SJCRH30 (cell line): ENCODE measurements around the gene TUBB4B. TPM values are rescaled to one million over a fixed set of nuclear protein-coding genes. Genes with fewer than 3 reads are reported as not detected.

Experiments
- DNase-seq, 2 experiments: peaks; one replicate each; pipeline ENCODE4 v3.0.0-alpha.2; 2015 to 2020
- H3K27ac ChIP-seq: fragments of 250-450 bp; sonication (Bioruptor Pico); 2 replicates; pipeline ENCODE4 v1.5.1; 2020; ENCODE audit warnings: mild to moderate bottlenecking, moderate library complexity
- H3K27me3 ChIP-seq: fragments of 250-450 bp; sonication (Bioruptor Pico); 2 replicates; pipeline ENCODE4 v1.5.1; 2020; ENCODE audit warnings: mild to moderate bottlenecking, moderate library complexity
- H3K36me3 ChIP-seq: fragments of 250-450 bp; sonication (Bioruptor Pico); 2 replicates; pipeline ENCODE4 v1.5.1; 2020; ENCODE audit warnings: mild to moderate bottlenecking, moderate library complexity
- H3K4me1 ChIP-seq: fragments of 250-450 bp; sonication (Bioruptor Pico); 2 replicates; pipeline ENCODE4 v1.5.1; 2020; ENCODE audit warnings: mild to moderate bottlenecking, moderate library complexity
- H3K4me3 ChIP-seq: fragments of 250-450 bp; sonication (Bioruptor Pico); 2 replicates; pipeline ENCODE4 v1.5.1; 2020; ENCODE audit warnings: mild to moderate bottlenecking, moderate library complexity
- H3K9me3 ChIP-seq: fragments of 250-450 bp; sonication (Bioruptor Pico); replicated peaks from 2 replicates; pipeline ENCODE4 v1.5.1; 2020; ENCODE audit warnings: mild to moderate bottlenecking, moderate library complexity
- total RNA-seq: library from RNA; depleted of rRNA; stranded (reverse); fragments of >200 nt; shearing (Covaris generic); gene quantifications from 2 replicates; pipeline ENCODE4 v1.2.3, GENCODE V29; 2014

TUBB4B gene
- total RNA-seq, 1 experiment from 2014 or later: 528 TPM

DNA sequence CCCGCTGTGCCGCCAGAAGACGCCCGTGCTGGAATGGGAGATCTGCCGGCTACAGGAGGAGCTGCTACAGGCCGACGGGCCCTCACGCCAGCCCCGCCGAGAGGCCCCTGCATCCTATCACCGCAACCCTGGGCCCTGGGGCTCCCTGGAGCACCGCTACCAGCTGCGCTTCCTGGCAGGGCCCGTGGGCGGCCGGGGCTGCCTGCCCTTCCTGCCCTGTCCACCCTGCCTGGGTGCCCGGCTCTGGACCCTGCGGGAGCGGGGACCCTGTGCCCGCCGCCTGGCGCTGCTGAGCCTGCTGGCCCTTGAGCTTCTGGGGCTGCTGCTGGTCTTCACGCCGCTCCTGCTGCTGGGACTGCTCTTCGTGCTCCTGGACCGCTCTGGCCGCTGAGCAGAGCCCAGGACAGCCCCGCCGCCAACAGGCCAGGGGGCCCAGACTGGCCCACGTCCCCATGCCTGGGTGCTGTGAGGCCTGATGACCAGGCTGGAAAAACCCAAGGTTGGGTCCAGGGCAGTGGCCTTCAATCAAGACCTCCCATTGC, 22.8 kb upstream of the TUBB4B start:
- H3K27me3 ChIP-seq: no peaks in the 10 kb centered on the region
- H3K27ac ChIP-seq: no peak overlapping the region
- DNase-seq: no peak

DNA sequence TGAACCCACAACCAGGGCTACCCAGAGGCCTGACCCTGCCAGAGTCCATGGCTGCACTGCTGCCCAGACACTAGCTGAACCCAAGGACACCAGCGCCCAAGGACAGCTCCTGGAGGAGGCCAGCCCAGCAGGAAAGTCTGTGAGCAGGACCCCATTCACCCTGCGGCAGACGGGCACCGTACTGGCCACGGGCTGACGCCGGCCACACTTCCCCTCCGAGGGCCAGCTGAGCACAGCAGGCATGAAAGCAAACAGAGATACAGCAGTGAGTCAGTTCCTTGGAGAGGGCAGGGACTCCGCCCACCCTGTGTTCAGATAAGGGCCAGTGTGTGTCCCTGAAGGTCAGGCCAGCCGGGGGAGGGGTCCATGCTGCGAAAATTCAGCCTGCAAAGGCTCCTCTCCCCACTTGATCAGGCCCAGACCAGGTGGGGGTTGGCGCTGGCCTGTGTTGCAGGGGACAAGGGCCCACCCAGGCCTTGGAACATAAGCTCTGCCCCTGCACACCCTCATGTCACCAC, 22.3 kb upstream of the TUBB4B start:
- Histone ChIP-seq H3K27me3 (no peaks in the 10 kb centered on the region), H3K4me3 (no peak overlapping the region), H3K9me3 (no peaks in the 10 kb centered on the region), H3K4me1 (peaks cover 8% of the 10 kb centered on the region; the same call in 1 of the 2 replicates), H3K27ac (no peak overlapping the region), H3K36me3 (peaks cover 15% of the 10 kb centered on the region; the same call in 1 of the 2 replicates)
- DNase-seq: no peak

More for the DNA sequence above, 22.8 kb upstream of the TUBB4B start:
- Histone ChIP-seq H3K36me3 (peaks cover 15% of the 10 kb centered on the region; the same call in 1 of the 2 replicates), H3K4me3 (no peak overlapping the region), H3K9me3 (no peaks in the 10 kb centered on the region), H3K4me1 (peaks cover 8% of the 10 kb centered on the region; the same call in 1 of the 2 replicates)

GRCh38 chr9:137219757-137220316, 21.2 kb upstream of the TUBB4B start:
- no peak overlapping the region for H3K27ac ChIP-seq
- no peak for DNase-seq
- no peaks in the 10 kb centered on the region for H3K9me3 ChIP-seq
- H3K4me3 ChIP-seq: no peak overlapping the region
- H3K4me1 ChIP-seq: peaks cover 18% of the 10 kb centered on the region
- H3K36me3 ChIP-seq: peaks cover 5% of the 10 kb centered on the region; the same call in 1 of the 2 replicates
- H3K27me3 ChIP-seq: no peaks in the 10 kb centered on the region

DNA sequence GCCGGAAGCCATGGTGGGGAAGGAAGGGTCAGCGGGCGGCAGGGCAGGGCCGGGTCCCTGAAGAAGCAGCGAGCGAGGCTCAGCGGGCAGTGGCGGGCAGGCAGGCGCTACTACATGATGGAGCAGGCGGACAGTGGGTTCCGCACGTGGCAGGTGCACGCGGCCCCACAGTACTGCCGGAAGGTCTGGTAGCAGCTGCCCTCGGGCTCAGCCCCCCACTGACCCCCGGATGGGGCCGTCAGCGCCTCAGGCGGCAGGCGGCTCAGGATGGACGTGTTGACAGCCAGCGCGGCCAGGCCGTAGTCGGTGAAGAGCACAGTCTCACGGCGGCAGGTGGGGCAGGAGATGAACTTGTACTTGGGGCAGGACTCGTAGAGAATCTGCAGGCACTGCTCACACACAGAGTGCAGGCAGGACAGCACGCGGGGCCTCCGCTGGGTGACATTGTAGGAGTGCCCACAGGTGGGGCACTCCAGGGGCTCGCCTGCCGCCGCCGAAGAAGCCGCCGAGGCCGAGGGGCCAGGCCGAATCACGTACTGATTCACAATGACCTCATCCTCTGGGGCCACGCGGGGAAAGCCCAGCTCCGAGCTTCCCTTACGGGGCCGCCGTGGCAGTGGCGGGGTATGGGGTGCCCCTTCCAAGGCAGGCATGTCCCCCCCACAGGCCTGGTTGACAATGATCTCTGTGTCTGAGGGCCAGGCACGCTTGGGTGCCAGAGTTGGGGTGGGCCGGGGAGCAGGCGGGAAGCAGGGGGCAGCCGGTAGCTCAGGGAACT, 20.6 kb upstream of the TUBB4B start:
- H3K9me3 ChIP-seq: no peaks in the 10 kb centered on the region
- H3K27me3 ChIP-seq: no peaks in the 10 kb centered on the region
- H3K4me3 ChIP-seq: no peak overlapping the region
- H3K27ac ChIP-seq: no peak overlapping the region
- H3K36me3 ChIP-seq: 0 out of 2 replicates have a peak, but pooled peaks cover 4% of the 10 kb centered on the region
- peak; percentile 53 to 54 for DNase-seq
- peaks cover 23% of the 10 kb centered on the region for H3K4me1 ChIP-seq

- H3K27ac ChIP-seq: no peak overlapping the region
- H3K27me3 ChIP-seq: no peaks in the 10 kb centered on the region
- no peaks in the 10 kb centered on the region for H3K9me3 ChIP-seq
- no peak for DNase-seq
- H3K4me3 ChIP-seq: no peak overlapping the region
- H3K36me3 ChIP-seq: 0 out of 2 replicates have a peak, but pooled peaks cover 4% of the 10 kb centered on the region
- peaks cover 29% of the 10 kb centered on the region for H3K4me1 ChIP-seq
These were observed 20.0 kb upstream of the TUBB4B start for GRCh38 chr9:137221095-137221505.

DNA sequence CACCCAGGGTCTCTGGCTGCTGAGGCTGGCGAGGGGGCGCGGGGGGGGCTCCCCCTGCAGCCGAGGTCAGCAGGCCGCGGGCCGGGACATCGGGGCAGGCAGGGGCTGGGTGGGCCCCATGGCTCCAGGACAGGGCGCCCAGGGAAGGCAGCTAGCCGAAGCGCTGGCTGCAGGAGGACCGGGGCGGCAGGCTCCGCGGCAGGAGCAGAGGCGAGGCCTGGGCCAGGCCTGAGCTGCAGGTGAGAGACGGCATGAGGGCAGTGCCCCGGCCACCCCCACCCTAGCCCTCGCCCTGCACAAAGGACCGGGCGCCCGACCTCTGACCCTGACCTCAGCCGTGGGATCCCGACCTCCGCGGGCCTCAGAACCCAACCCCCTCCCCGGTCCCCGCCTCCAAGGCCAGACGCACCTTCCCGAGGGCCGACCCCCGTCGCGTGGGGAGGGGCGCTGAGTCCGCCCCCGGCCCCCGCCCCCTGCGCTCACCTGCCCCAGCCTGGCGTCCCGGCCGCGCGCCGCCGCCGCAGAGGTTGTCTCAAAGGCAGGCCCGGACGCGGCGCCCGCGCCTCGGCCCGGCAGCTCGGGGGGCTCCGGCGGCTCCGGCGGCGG, 19.5 kb upstream of the TUBB4B start:
- H3K27me3 ChIP-seq: no peaks in the 10 kb centered on the region
- peaks cover 34% of the 10 kb centered on the region for H3K4me1 ChIP-seq
- H3K27ac ChIP-seq: no peak overlapping the region
- H3K9me3 ChIP-seq: no peaks in the 10 kb centered on the region
- no peaks in the 10 kb centered on the region for H3K36me3 ChIP-seq
- H3K4me3 ChIP-seq: no peak overlapping the region
- DNase-seq: no peak

DNA sequence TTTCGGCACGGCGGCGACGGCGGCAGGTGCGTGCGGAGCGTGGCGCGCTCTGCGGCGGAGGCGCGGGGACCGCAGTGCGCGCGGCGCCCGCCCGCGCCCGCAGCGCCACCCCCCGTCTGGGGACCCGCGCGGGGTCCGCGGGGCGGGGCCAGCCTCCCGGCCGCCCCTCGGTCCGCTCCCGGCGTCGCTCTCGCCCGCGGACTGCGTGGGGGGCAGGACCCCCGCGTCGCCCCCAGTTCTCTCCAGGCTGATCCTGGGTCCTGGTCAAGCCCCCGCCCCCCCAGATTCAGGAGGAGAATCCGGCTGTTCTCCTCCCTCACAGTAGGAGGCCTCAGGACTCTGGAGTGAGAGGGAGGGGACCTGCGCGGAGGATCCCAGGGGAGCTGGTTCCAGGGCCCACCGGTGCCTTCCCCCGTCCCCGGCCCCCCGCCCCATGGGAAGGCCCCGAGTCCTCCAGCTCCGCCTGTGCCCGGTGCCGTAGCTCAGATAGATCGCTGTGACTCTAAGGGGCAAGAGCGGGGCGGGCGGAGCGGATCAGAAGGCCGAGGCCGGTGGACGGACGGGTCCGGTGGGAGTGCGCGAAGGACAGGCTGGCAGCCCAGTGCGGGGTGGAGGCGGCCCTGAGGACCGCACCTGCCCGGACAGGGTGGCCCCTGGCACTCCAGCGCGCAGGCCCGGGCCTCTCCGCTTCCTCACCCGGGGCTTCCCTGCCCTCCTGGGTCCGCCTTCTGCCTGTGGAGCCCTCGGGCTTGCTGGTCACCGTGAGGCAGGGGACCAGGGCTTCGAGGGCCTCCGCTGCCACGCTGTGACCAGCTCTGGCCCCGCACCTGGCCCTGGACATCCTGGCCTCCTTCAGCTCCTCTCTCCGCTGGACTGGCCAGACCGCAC, 18.7 kb upstream of the TUBB4B start, which contains the start of gene RNF208:
Gene RNF208 (minus strand): TSS at position 51 of the 888 bp plus-strand sequence. CDS start 1,028 bp downstream, outside the sequence.
- Histone ChIP-seq H3K27me3 (no peaks in the 10 kb centered on the region), H3K27ac (no peak within 1 kb of the TSS), H3K4me3 (peak within 1 kb of the TSS; percentile 72), H3K9me3 (no peaks in the 10 kb centered on the region), H3K4me1 (peaks cover 42% of the 10 kb centered on the region), H3K36me3 (no peaks in the 10 kb centered on the region)
- DNase-seq: no peak

- Histone ChIP-seq H3K27ac (peak overlapping the region; percentile 44; the same call in 1 of the 2 replicates), H3K36me3 (no peaks in the 10 kb centered on the region), H3K4me3 (peak overlapping the region; percentile 72), H3K9me3 (no peaks in the 10 kb centered on the region), H3K27me3 (peaks cover 2% of the 10 kb centered on the region), H3K4me1 (peaks cover 42% of the 10 kb centered on the region)
- peak; percentile 99 for DNase-seq
These were observed 17.8 kb upstream of the TUBB4B start for GRCh38 chr9:137223078-137223970.

DNA sequence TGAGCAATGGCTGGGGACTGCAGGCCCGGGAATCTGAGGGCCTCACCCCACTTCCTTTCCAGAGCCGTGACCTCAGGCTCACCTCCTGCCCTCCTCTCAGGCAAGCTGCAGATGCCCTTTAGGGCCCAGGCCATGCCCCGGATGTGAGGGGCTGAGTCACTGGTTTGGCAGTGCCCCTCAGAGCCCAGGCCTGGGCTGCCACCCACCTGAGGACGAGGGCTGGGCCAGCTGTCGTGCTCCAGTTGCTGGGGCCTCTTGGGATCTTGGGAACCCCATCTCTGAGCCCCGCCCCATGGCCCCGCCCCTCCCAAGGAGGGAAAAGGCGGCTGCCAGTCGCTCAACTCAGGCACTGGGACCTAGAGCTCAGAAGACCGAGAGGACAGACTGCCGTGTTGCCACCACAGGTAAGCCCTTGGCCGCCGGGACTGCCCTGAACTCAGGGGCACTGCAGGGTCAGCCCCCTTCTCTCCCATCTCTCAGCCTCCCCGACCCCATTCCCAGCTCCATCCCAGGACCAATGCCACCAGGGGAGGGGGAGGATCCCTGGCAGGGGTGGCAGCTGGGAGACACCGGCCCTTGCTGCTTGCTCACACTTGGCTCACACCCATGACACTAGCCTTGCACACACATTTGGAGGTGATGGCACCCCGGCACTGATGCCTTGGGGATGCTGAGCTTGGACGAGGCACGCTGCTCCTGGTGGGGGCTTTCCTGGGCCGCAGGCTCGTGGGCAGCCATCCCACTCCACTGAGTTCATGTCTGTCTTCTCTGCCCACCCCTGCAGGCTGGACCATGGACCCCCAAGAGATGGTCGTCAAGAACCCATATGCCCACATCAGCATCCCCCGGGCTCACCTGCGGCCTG, 16.0 kb upstream of the TUBB4B start, which contains the start of gene CYSRT1:
Gene CYSRT1 (plus strand): TSS at position 345 of the 865 bp plus-strand sequence. CDS start 448 bp downstream, at position 793.
- Histone ChIP-seq H3K27ac (no peak within 1 kb of the TSS), H3K9me3 (no peaks in the 10 kb centered on the region), H3K27me3 (peaks cover 18% of the 10 kb centered on the region), H3K4me1 (peaks cover 42% of the 10 kb centered on the region), H3K36me3 (no peaks in the 10 kb centered on the region), H3K4me3 (peak within 1 kb of the TSS; percentile 72)
- DNase-seq: peak; percentile 70 to 75

DNA sequence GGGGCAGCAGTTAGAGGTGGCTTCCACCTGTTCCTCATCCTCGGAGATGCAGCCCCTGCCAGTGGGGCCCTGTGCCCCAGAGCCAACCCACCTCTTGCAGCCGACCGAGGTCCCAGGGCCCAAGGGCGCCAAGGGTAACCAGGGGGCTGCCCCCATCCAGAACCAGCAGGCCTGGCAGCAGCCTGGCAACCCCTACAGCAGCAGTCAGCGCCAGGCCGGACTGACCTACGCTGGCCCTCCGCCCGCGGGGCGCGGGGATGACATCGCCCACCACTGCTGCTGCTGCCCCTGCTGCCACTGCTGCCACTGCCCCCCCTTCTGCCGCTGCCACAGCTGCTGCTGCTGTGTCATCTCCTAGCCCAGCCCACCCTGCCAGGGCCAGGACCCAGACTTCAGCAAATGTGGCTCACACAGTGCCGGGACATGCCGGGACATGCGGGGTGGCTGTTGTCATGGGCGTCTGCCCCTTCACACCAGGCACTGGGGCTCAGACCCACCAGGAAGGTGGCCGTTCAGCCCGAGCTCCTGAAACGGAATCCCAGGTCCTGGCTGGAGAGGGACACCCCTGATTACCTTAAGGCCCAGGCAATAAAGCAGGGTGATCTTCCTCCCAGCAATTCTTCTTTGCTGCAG, 15.3 kb upstream of the TUBB4B start:
- Histone ChIP-seq H3K36me3 (no peaks in the 10 kb centered on the region), H3K4me1 (peaks cover 40% of the 10 kb centered on the region), H3K4me3 (no peak overlapping the region; the same call in 1 of the 2 replicates), H3K27ac (no peak overlapping the region), H3K9me3 (no peaks in the 10 kb centered on the region), H3K27me3 (peaks cover 25% of the 10 kb centered on the region)
- no peak for DNase-seq

DNA sequence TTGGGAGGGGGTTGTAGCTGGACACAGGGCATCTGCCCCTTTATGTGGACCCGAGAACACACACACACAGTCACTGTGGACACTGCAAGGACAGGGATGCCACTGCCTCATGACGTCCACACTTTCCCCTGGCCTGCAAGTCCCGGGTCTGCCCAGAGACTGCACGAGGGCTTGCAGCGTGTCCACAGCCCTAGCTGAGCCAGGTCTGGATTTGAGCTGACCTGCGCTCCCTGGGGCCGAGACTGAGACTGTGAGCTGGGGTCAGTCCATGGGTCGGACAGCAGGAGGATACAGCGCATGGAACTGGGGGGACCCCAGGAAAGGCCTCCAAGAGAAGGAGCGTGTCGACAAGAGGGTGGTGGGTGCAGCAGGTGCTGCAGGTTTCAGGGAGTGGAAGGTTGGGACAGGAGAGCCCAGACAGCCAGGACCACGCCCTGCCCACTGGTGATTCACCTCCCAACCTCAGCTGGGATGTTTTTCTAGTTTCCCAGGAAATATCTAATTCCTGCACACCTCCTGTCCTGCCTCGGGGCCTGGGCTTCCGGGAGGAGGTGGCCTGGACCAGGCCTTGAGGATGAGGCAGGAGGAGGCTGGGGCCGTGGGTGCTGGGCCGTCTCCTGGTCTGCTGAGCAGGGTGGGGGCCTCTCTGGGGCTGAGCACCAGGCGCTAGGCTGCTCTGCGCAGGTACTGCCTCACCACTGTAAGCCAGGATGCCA, 14.6 kb upstream of the TUBB4B start:
- Histone ChIP-seq H3K36me3 (no peaks in the 10 kb centered on the region), H3K27me3 (peaks cover 25% of the 10 kb centered on the region), H3K27ac (no peak overlapping the region), H3K9me3 (no peaks in the 10 kb centered on the region), H3K4me3 (no peak overlapping the region), H3K4me1 (peaks cover 40% of the 10 kb centered on the region)
- no peak for DNase-seq
